Left lung (tissue), 10 donors: ENCODE data around the gene DCST2. TPM values are rescaled to one million over a fixed set of nuclear protein-coding genes. Genes with fewer than 3 reads are reported as not detected.

Experiments used
- ATAC-seq: fragments of 200-7000 bp; cut with Tn5 transposase; one replicate; pipeline ENCODE4 v1.9.1; 2020; ENCODE audit warnings: moderate library complexity
- DNase-seq, 4 donors: peaks; one replicate each; pipeline ENCODE4 v3.0.0-alpha.2; 2013 to 2020
- H3K27ac ChIP-seq, 2 donors: fragments of 200-600 bp; sonication (generic) in 1 of 2; one replicate each; pipeline versions ENCODE4 v1.5.0 to v1.8.0; 2020 to 2021
- H3K27me3 ChIP-seq, 2 donors: fragments of 200-600 bp; sonication (generic) in 1 of 2; one replicate each; pipeline versions ENCODE4 v1.5.0 to v1.8.0; 2020 to 2021
- H3K36me3 ChIP-seq, 2 donors: fragments of 200-600 bp; sonication (generic) in 1 of 2; one replicate each; pipeline versions ENCODE4 v1.5.0 to v1.8.0; 2020 to 2021
- H3K4me1 ChIP-seq, 2 donors: fragments of 200-600 bp; one replicate each; pipeline ENCODE4 v1.8.0; 2021
- H3K4me3 ChIP-seq, 2 donors: fragments of 200-600 bp; sonication (generic) in 1 of 2; one replicate each; pipeline versions ENCODE4 v1.5.0 to v1.8.0; 2020 to 2021; ENCODE audit warnings: mild to moderate bottlenecking in 1 of 2
- H3K9me3 ChIP-seq, 2 donors: fragments of 200-600 bp; sonication (generic) in 1 of 2; one replicate each; pipeline versions ENCODE4 v1.5.0 to v1.8.0; 2020 to 2021
- CTCF ChIP-seq, 2 donors: fragments of 200-600 bp; sonication (generic) in 1 of 2; IDR thresholded peaks; one replicate each; pipeline versions ENCODE4 v1.5.0 to v1.8.0; 2021; ENCODE audit warnings: antibody characterized with exemption in 2 of 2
- intact Hi-C, 2 donors: fragments of 100-400 bp; cut with DNase I; formaldehyde crosslinking; loops; one replicate each; pipeline versions ENCODE4 v1.11.2 to v1.14.2; 2022
- polyA plus RNA-seq, 6 donors: library from polyadenylated mRNA; unstranded; fragments of 120-200 nt; gene quantifications; one replicate each; pipeline ENCODE4 v1.2.1, GENCODE V29; 2013; ENCODE audit not compliant: insufficient read length in 6 of 6
- total RNA-seq, 2 donors: library from RNA; stranded (reverse); fragmentation: NEBNext Ultra II Directional; extraction: Animal tissue kit (Norgen Biotek cat#: 25700); gene quantifications; one replicate each; pipeline ENCODE4 v1.2.1, GENCODE V29; 2021
- donor health status: DM: no; HTN: yes; CAD: no.
- donor health status: DM: no; HTN: no; CAD: no.

Gene DCST2
- total and polyA plus RNA-seq, 8 donors = 0.60 to 2.5 (median 2.0) TPM

DNA sequence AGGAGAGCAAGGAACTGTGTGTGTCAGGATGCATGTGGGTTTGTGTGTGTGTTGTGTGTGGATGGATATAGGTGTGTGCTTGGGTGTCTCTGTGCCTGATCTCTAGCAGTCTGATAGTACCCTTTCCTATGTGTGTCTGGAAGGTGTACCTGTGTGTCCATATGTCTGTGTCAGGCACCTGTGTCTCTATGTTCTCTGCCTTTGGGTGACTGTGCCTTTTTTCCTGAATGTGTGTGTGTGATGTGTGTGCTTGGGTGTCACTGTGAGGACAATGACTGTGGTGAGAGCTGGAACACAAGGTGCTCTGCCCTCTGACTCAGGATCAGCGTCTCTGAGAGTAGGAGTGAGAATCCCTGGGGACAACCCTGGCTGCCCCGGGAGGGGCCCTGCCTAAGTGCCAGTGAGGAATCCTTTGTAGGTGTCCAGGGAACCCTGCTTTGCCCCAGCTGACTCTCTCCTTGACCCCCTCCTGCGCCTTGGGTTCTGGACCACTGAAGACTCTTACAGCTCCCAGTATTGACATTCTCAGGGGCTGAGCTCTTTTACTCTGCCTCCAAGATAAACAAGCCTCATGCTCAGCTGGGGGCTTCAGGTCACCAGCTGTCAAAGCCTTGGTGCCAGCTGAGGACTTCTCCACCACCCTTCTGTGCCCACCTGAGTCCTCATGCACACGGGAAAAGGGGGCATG is 44.3 kb upstream of the DCST2 start:
- H3K27me3 ChIP-seq = peaks cover 38 to 51% of the 10 kb centered on the region in 2 donors
- no peak for TF ChIP-seq CTCF (IDR thresholded peaks at IDR 0.05)
- peak in 1 of 4 donors; percentile 22 for DNase-seq

DNA sequence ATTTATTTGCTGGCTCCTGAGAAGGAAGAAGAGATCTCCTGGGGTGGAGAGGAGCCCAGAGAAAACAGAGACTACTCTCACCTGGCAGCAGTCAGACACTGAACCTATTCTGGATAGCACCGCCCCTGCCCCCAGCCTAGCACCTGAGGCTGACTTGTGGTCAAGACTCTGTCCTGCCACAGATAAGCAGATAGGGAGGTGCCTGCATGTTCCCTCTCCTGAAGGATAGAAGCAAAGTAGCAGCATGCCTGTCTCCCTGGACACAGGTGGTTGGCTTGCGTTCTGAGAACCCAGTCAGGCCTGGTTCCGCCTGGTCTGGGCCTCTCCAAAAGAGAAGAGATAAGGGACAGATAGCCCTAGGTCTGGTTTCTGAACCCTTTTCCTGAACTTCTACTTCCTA is 43.8 kb upstream of the DCST2 start:
- DNase-seq = peak in 1 of 4 donors; percentile 26
- H3K36me3 ChIP-seq = no peaks in the 10 kb centered on the region
- intact Hi-C loops = no loop called here
- TF ChIP-seq CTCF (IDR thresholded peaks at IDR 0.05) = no peak
- peaks cover 29 to 43% of the 10 kb centered on the region in 2 donors for H3K4me1 ChIP-seq
- no peak overlapping the region for H3K4me3 ChIP-seq
- H3K27ac ChIP-seq = no peak overlapping the region
- no peak for ATAC-seq
- peaks cover 33 to 46% of the 10 kb centered on the region in 2 donors for H3K27me3 ChIP-seq
- no peaks in the 10 kb centered on the region for H3K9me3 ChIP-seq

More for the DNA sequence above, 44.3 kb upstream of the DCST2 start:
- H3K4me1 ChIP-seq = peaks cover 34 to 48% of the 10 kb centered on the region in 2 donors
- H3K9me3 ChIP-seq = no peaks in the 10 kb centered on the region
- intact Hi-C loops = no loop called here
- H3K4me3 ChIP-seq = no peak overlapping the region
- no peak for ATAC-seq
- no peak overlapping the region for H3K27ac ChIP-seq
- no peaks in the 10 kb centered on the region for H3K36me3 ChIP-seq

GRCh38 chr1:155076371-155076770 is 42.8 kb upstream of the DCST2 start:
- DNase-seq = peak in 1 of 4 donors; percentile 0
- H3K27ac ChIP-seq = no peak overlapping the region
- H3K4me1 ChIP-seq = peaks cover 24 to 41% of the 10 kb centered on the region in 2 donors
- no peaks in the 10 kb centered on the region for H3K9me3 ChIP-seq
- no peaks in the 10 kb centered on the region for H3K36me3 ChIP-seq
- no peak for ATAC-seq
- no peak for TF ChIP-seq CTCF (IDR thresholded peaks at IDR 0.05)
- H3K27me3 ChIP-seq = peaks cover 23 to 36% of the 10 kb centered on the region in 2 donors
- H3K4me3 ChIP-seq = no peak overlapping the region
- intact Hi-C loops = no loop called here

DNA sequence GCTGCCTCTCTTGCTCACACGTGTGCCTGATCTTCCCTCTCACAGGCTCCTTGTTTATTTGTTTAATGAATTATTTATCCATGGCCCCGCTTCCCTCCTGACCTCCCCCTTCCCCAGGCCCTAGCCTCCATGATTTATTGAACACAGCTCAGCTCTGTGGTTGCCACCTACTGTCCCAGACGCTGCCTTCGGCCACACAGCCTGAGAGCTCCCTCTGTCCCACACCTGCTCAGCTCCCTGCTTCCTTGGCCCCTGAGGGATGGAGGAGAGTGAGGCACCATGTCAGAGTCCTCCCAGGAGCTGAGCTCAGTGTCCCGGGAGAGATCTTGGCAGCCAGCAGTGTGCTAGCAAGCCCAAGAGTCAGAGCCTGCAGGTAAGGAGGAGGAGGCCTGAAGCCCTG is 42.0 kb upstream of the DCST2 start:
- Histone ChIP-seq H3K36me3 (no peaks in the 10 kb centered on the region), H3K27me3 (peaks cover 15 to 27% of the 10 kb centered on the region in 2 donors), H3K4me3 (no peak overlapping the region), H3K4me1 (peaks cover 26 to 41% of the 10 kb centered on the region in 2 donors), H3K27ac (no peak overlapping the region), H3K9me3 (no peaks in the 10 kb centered on the region)
- TF ChIP-seq CTCF (IDR thresholded peaks at IDR 0.05) = no peak
- intact Hi-C loops = no loop called here
- ATAC-seq (no peak), DNase-seq (peak in 1 of 4 donors; percentile 14)

DNA sequence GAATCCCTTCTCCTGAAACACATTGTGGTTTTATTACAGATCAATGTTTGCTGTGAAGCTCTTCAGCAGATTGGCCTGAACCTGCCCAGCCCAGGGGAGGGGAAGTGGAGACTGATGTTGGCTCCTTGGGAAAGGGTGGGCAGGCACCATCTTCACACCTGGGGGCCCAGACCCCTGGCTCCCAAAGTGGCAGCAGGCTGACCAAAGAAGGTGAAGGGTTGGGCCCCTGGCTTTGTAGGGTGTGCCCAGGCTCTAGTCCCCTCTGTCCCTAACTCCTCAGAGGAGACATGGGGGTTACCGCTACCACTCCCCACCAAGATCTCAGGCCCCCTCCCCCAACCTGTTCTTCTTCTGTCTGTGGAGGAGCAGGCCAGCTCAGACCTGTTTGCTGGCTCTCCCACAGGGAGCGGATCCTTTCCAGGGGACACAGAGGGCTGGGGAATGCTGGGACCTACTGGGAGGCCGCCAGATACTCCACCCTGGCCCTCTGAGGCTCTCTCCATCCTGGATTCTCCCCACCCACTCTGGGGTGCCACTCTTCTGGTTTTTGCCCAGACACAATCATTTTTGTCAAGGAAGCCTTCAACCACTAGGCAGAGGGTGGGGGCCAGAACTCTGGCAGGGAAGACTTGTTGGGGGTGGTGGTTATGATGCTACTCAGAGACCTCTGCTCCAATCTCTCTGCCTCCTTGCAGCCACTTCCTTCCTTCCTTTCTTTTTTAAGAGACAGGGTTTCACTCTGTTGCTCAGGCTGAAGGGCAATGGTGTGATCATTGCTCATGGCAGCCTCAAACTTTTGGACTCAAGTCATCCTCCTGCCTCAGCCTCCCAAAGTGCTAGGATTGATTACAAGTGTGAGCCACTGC is 40.0 kb upstream of the DCST2 start:
- Histone ChIP-seq H3K36me3 (peaks cover 0 to 11% of the 10 kb centered on the region in 2 donors), H3K27ac (no peak overlapping the region), H3K27me3 (peaks cover 0 to 8% of the 10 kb centered on the region in 2 donors), H3K4me1 (peaks cover 12 to 32% of the 10 kb centered on the region in 2 donors), H3K9me3 (no peaks in the 10 kb centered on the region), H3K4me3 (no peak overlapping the region)
- DNase-seq (peak in 1 of 4 donors; percentile 34), ATAC-seq (no peak)
- intact Hi-C loops = no loop called here
- TF ChIP-seq CTCF (IDR thresholded peaks at IDR 0.05) = no peak
